GM19468 (cell line): ENCODE data around the gene ARHGEF3.

Experiments used
- ATAC-seq: cut with Tn5 transposase; IDR thresholded peaks from one replicate; pipeline ENCODE4 v1.9.1; 2021; ENCODE audit warnings: mild to moderate bottlenecking, moderate library complexity, moderate number of reproducible peaks; ENCODE audit not compliant: unreplicated experiment; ENCODE audit errors: extremely low read depth

Gene ARHGEF3

GRCh38 chr3:56799251-56799882 lies 2.4 kb downstream of the ARHGEF3 start:
- ATAC-seq = no peak

- ATAC-seq = no peak
Observed at GRCh38 chr3:56796996-56797395, 4.8 kb downstream of the ARHGEF3 start.

- no peak for ATAC-seq
Observed at GRCh38 chr3:56796202-56796601, 5.5 kb downstream of the ARHGEF3 start.

- ATAC-seq = no peak
Observed at GRCh38 chr3:56795829-56796185, 5.9 kb downstream of the ARHGEF3 start.

GRCh38 chr3:56795097-56795828 lies 6.5 kb downstream of the ARHGEF3 start:
- no peak for ATAC-seq

- ATAC-seq = no peak
Observed at GRCh38 chr3:56792193-56792592, 9.6 kb downstream of the ARHGEF3 start.

- ATAC-seq = no peak
Observed at GRCh38 chr3:56790016-56790821, 11.5 kb downstream of the ARHGEF3 start.

GRCh38 chr3:56789076-56789475 lies 12.7 kb downstream of the ARHGEF3 start:
- ATAC-seq = no peak

GRCh38 chr3:56788521-56788920 lies 13.2 kb downstream of the ARHGEF3 start:
- no peak for ATAC-seq

- no peak for ATAC-seq
Observed at GRCh38 chr3:56787784-56788256, 13.9 kb downstream of the ARHGEF3 start.

GRCh38 chr3:56787258-56787775 lies 14.4 kb downstream of the ARHGEF3 start:
- ATAC-seq = no peak

GRCh38 chr3:56785499-56785898 lies 16.2 kb downstream of the ARHGEF3 start:
- ATAC-seq = no peak

GRCh38 chr3:56784448-56785001 lies 17.2 kb downstream of the ARHGEF3 start:
- ATAC-seq = no peak

GRCh38 chr3:56783644-56784447 lies 17.9 kb downstream of the ARHGEF3 start:
- ATAC-seq = peak; percentile 95

GRCh38 chr3:56782906-56783305 lies 18.8 kb downstream of the ARHGEF3 start:
- ATAC-seq = no peak

GRCh38 chr3:56782215-56782614 lies 19.5 kb downstream of the ARHGEF3 start:
- no peak for ATAC-seq

- no peak for ATAC-seq
Observed at GRCh38 chr3:56781762-56782161, 20.0 kb downstream of the ARHGEF3 start.

GRCh38 chr3:56780936-56781335 lies 20.8 kb downstream of the ARHGEF3 start:
- no peak for ATAC-seq

GRCh38 chr3:56778893-56779292 lies 22.9 kb downstream of the ARHGEF3 start:
- ATAC-seq = no peak

GRCh38 chr3:56776556-56776950 lies 25.2 kb downstream of the ARHGEF3 start:
- no peak for ATAC-seq
